NT2/D1 (cell line): ENCODE measurements around the gene CNP.
A peak's percentile ranks its signal among the peaks of the same experiment; 100 is the strongest.

Experiments
- DNase-seq: peaks from one replicate; pipeline ENCODE4 v3.0.0-alpha.2; 2011; ENCODE audit warnings: low read depth, low spot score
- H3K27me3 ChIP-seq: 2 replicates; pipeline ENCODE4 v1.6.0; 2011; ENCODE audit warnings: mild to moderate bottlenecking; ENCODE audit not compliant: insufficient read length, insufficient read depth
- H3K36me3 ChIP-seq: 2 replicates; pipeline ENCODE4 v1.6.1; 2011; ENCODE audit warnings: mild to moderate bottlenecking, low read length, mixed read lengths; ENCODE audit not compliant: insufficient read depth, insufficient read length
- H3K4me1 ChIP-seq: 2 replicates; pipeline ENCODE4 v1.5.1; 2011; ENCODE audit not compliant: insufficient read depth, insufficient read length
- H3K4me3 ChIP-seq: 2 replicates; pipeline ENCODE4 v1.5.1; 2011; ENCODE audit warnings: low read depth; ENCODE audit not compliant: insufficient read length
- H3K9ac ChIP-seq: 2 replicates; pipeline ENCODE4 v1.6.0; 2011; ENCODE audit warnings: low read depth; ENCODE audit not compliant: insufficient read length
- H3K9me3 ChIP-seq: 2 replicates; pipeline ENCODE4 v1.5.1; 2011; ENCODE audit warnings: mild to moderate bottlenecking, low read length; ENCODE audit not compliant: insufficient read depth
- SUZ12 ChIP-seq: IDR thresholded peaks from 2 replicates; pipeline ENCODE4 v1.6.1; 2011; ENCODE audit not compliant: insufficient read length, insufficient read depth; ENCODE audit errors: extremely low read depth
- YY1 ChIP-seq: IDR thresholded peaks from 2 replicates; pipeline ENCODE4 v1.6.1; 2011; ENCODE audit not compliant: insufficient read length, insufficient read depth
- ZNF274 ChIP-seq: IDR thresholded peaks from 2 replicates; pipeline ENCODE4 v1.6.1; 2011; ENCODE audit warnings: mild to moderate bottlenecking, low read depth, low read length

CNP gene

GRCh38 chr17:42023524-42024349 lies 57.1 kb downstream of the CNP start:
- no peak overlapping the region for H3K4me3 ChIP-seq
- H3K9me3 ChIP-seq, result no peaks in the 10 kb centered on the region
- no peak overlapping the region for H3K9ac ChIP-seq
- TF ChIP-seq YY1, result no peak
- TF ChIP-seq SUZ12, result no peak
- no peak for TF ChIP-seq ZNF274
- DNase-seq, result no peak
- peaks cover 23% of the 10 kb centered on the region for H3K4me1 ChIP-seq
- peaks cover 47% of the 10 kb centered on the region for H3K36me3 ChIP-seq
- no peaks in the 10 kb centered on the region for H3K27me3 ChIP-seq

GRCh38 chr17:42025191-42025579 lies 58.6 kb downstream of the CNP start:
- H3K36me3 ChIP-seq, result peaks cover 47% of the 10 kb centered on the region
- H3K27me3 ChIP-seq, result no peaks in the 10 kb centered on the region
- no peak overlapping the region for H3K4me3 ChIP-seq
- peak overlapping the region; percentile 57 for H3K9ac ChIP-seq
- DNase-seq, result no peak
- no peaks in the 10 kb centered on the region for H3K9me3 ChIP-seq
- peaks cover 25% of the 10 kb centered on the region for H3K4me1 ChIP-seq
- TF ChIP-seq YY1 (no peak), SUZ12 (no peak), ZNF274 (no peak)

GRCh38 chr17:42025936-42026335 lies 59.3 kb downstream of the CNP start:
- Histone ChIP-seq H3K4me3 (no peak overlapping the region), H3K9me3 (no peaks in the 10 kb centered on the region), H3K36me3 (peaks cover 47% of the 10 kb centered on the region), H3K4me1 (peaks cover 25% of the 10 kb centered on the region), H3K27me3 (no peaks in the 10 kb centered on the region), H3K9ac (no peak overlapping the region)
- TF ChIP-seq SUZ12, result no peak
- TF ChIP-seq ZNF274, result no peak
- TF ChIP-seq YY1, result no peak
- DNase-seq, result no peak

GRCh38 chr17:42026857-42027589 lies 60.4 kb downstream of the CNP start:
- H3K27me3 ChIP-seq, result no peaks in the 10 kb centered on the region
- TF ChIP-seq SUZ12, result no peak
- TF ChIP-seq YY1, result no peak
- no peak for TF ChIP-seq ZNF274
- H3K4me1 ChIP-seq, result peaks cover 25% of the 10 kb centered on the region
- H3K9ac ChIP-seq, result peak overlapping the region; percentile 42
- no peak for DNase-seq
- H3K9me3 ChIP-seq, result no peaks in the 10 kb centered on the region
- H3K36me3 ChIP-seq, result peaks cover 38% of the 10 kb centered on the region
- no peak overlapping the region for H3K4me3 ChIP-seq
